Stimulated activated CD4-positive, alpha-beta T cell treated with anti-CD3 and anti-CD28 coated beads, Interleukin-4, amount 100 ng/mL, for 4 hours (primary cell): Measurements from ENCODE around the gene TNNT3.
A peak's percentile ranks its signal among the peaks of the same experiment; 100 is the strongest.
"Not testable (repeated sequence)": the region's sequence is repeated elsewhere in the genome, so short reads cannot be mapped to it uniquely, and the experiment has no call there.

Experiments
- DNase-seq, 2 experiments: peaks; one replicate each; pipeline ENCODE4 v3.0.0-alpha.2; 2020

Gene TNNT3

DNA sequence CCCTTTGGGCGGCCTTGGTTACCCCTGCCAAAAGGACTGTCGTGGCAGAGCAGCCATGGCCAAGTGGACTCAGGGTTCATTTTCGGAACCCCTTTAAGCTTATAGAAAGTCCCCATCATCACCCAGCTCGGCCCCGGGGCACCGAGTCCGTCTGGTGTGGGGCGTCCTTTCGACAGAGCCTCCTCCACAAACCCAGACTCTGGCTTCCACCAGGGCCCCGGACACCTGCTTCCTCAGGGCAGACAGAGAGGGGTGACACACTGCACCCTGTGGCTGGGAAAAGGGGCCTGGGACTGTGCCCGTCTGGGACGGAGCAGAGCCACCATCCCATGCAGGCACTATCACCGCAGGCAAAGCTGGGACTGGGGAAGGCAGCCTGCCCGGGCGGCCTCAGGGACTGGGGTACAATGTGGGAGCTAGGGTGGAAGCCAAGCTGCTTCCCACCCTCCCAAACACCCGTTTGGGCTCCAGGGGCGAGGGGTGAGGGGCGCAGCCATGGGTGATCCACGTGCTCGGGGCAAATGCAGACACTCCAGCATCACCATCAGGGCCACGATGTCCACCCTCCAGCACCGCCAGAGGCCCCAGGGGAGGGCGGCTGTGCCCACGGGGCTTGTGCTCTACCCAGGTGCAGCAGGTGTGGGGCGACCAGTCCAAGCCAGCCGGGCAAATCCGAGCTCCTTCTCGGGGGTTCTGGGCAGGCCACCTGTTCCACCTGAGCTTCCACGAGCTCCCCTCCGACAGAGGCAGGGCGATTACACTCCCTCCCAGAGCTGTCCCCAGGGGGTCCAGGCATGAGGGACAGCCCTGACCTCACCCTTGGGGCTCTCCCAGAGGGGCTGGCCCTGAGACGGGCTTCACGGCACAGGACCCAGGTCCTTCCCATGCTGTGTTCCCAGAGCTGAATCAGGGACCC lies 15.9 kb downstream of the TNNT3 start:
- no peak for DNase-seq

DNA sequence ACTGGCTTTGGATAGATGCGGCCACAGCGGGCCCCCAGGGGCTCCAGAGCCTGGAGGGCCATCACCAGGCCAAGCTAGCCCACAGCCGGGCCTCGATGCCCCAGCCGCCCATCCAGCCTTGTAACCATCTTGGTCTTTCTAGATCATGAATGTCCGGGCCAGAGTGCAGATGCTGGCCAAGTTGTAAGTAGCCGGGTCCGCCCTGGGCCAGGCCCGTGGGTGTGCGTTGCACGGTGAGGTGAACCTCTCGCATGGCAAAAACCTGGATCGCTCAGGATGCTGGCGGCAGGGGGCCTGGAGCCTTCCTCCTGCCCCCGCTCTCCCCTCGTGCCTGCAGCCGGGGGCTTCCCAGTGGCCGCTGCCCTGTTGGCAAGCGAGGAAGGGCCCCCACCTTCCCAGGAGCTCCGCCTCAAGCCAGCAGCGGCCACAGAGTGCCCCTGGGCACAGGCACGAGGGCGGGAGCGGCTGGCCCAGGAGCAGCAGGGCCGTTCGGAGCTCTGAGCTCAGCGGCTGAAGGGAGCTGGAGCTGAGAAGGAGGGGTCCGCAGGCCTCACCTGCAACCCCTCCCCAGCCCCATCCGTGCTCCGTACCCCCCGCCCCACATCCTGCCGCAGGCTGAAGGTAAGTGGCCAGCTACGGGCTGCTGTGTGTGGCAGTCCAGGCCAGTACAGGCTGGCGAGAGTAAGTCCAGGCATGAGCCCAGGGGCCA lies 16.7 kb downstream of the TNNT3 start:
- no peak for DNase-seq

DNA sequence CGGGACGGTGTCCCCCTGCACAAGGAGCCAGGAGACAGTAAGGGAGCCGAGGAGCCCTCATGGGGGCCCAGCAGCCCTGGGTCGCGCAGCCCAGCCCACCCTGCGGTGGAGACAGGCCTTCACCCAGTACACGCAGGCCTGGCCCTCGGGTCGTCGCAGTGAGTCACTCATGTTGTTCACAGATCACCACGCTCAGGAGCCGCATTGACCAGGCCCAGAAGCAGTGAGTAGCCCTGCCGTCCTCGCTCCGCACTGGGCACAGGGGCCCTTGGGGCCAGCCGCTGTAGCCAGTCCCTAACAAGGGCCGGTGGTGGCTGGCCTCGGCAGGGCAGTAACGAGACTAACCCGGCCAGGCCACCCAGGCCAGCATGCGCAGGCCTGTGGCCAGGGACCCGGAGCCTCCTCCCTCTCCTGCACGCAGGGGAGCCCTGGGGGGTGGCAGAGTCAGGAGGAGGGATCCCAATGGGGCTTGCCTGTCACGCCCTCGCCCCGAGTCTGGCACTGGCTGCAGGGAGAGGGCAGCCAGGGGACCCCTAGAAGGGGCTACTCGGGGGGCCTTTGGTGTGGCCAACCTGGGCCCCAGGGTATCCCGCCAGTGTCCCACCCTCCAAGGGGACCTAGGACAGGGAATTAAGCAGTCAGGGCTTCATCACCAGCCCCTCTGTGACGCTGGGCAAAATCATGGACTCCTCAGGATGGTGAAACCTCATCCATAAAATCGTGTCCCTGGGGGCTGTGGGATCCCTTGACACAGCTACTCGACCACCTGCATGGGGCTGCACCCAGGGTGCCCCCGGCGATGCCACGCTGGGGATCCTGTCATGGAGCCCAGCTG lies 17.5 kb downstream of the TNNT3 start:
- DNase-seq: no peak

- no peak for DNase-seq
These were observed 18.3 kb downstream of the TNNT3 start for GRCh38 chr11:1937616-1938342.

GRCh38 chr11:1938343-1939005 lies 19.0 kb downstream of the TNNT3 start:
- DNase-seq: no peak

GRCh38 chr11:1939006-1939625 lies 19.6 kb downstream of the TNNT3 start:
- no peak for DNase-seq

- DNase-seq: not testable (repeated sequence)
These were observed 20.3 kb downstream of the TNNT3 start for GRCh38 chr11:1939788-1940187.

GRCh38 chr11:1942558-1943260 lies 23.2 kb downstream of the TNNT3 start:
- no peak for DNase-seq

DNA sequence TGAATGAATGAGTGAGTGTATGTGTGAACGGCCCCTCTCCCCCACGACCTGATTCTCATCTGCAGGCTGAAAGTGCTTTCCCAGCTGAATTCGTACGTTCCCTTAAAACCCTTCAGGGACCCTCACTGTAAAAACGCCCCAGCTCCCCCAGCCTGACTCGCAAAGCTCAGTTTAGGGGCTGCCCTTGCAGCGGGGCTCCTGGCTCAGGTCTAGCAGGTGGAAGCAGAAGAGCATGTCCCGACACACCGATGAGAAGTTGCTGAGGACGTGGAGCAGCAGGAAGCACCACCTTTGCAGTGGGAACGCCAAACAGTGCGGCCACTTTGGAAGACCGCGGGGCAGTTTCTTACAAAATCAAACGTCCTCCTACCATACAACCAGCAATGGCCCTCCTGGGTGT lies 24.1 kb downstream of the TNNT3 start:
- DNase-seq: no peak

DNA sequence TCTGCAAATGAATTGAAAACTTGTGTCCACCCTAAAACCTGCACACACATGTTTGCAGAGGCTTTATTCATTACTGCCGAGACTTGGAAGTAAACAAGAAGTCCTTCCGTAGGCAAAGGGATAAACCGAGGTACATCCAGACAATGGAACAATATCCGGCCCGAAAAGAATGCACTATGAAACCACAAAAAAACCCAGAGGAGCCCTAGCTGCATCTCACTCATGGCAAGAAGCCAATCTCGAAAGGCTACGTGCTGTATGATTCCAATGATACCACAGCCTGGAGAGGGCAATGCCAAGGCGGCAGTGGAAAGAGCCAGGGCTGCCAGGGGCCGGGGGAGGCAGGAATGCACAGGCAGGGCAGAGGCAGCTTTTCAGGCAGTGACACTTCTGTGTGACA lies 24.5 kb downstream of the TNNT3 start:
- DNase-seq: no peak

GRCh38 chr11:1946812-1947484 lies 27.4 kb downstream of the TNNT3 start, which contains the start of gene MRPL23:
Gene MRPL23 (plus strand): TSS chr11:1947332. CDS start chr11:1947363, 31 bp downstream.
- peak; percentile 39 to 48 for DNase-seq

- no peak for DNase-seq
These were observed 28.2 kb downstream of the TNNT3 start for GRCh38 chr11:1947592-1948237.

GRCh38 chr11:1948389-1948788 lies 28.9 kb downstream of the TNNT3 start:
- no peak for DNase-seq

DNA sequence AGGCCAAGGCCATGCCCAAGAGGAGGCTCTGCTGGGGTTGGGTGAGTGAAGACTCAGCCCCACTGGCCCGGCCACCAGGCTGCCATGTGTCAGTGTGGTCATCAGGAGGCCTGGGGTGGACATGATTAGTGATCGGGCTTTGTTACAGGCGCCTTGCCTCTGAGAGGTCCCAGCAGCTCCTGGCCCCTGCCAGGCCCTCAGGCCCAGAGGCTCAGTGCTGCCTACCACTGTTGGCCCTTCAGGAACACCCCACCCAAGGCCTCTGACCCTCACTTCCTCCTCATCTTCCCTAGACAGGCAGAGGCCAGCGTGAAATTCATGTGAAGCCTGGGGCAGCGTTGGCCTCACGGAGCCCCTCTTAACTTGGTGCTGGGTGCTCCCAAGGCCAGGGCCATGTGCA lies 29.8 kb downstream of the TNNT3 start:
- DNase-seq: no peak

GRCh38 chr11:1949922-1950321 lies 30.4 kb downstream of the TNNT3 start:
- DNase-seq: no peak

GRCh38 chr11:1952806-1953482 lies 33.4 kb downstream of the TNNT3 start:
- no peak for DNase-seq

GRCh38 chr11:1953489-1954266 lies 34.2 kb downstream of the TNNT3 start:
- no peak for DNase-seq

DNA sequence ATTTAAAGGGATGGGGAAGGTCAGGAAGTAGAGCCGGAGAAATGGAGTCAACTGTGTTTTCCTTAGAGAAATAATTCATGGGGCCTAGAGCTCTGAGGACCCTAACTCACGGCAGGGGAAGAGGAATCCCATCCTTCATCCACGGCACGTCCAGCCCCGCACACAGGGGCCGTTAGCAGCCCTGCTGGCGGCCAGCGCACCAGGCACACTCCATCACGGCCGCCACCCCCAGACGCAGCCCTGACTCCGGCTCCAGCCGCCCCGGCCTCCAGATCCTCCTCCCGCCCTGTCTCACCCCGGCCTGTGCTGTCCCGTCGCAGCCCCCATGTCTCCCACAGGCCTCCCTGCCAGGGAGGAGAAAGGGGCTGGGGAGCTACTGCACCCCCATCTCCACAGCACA lies 38.9 kb downstream of the TNNT3 start:
- DNase-seq: no peak
